ENCODE measurements around the gene ZNF385B.
"Not testable (repeated sequence)": the region's sequence is repeated elsewhere in the genome, so short reads cannot be mapped to it uniquely, and the experiment has no call there.

ZNF385B gene

DNA sequence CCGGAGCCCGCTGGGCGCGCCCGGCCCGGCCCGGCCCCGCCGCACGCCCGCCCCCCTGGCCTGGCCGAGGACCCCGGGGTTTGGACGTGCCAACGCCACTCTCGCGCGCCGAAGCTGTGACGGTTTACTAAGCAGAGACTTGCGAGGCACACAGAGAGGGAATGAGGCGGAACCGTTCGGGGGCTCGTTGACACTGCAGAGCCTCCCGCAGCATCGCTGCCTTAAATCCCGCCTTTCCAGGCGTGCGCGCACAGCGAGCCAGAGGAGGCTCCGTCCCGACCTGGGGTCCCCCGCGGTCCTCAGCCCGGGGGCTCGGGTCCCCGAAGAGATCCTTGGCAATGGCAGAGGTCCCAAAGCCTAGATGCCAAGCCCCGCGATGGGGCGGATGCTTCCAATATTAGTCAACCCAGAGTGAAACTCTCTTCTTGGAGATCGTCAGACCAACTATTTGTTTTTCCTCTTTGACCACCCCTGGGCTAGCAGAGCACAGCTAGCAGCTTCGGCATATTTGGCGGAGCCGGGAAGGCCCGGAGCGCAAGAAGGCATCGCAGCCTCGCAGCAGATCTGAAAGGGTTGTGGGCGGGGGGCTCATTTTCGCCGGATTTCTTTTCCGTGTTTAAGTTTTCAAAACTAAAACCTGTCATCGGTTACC is at the start of gene ZNF385B:
ZNF385B (minus strand) TSS at position 197 of the 652 bp plus-strand sequence.
- no peak for DNase-seq (ENCODE audit: low read depth)

DNA sequence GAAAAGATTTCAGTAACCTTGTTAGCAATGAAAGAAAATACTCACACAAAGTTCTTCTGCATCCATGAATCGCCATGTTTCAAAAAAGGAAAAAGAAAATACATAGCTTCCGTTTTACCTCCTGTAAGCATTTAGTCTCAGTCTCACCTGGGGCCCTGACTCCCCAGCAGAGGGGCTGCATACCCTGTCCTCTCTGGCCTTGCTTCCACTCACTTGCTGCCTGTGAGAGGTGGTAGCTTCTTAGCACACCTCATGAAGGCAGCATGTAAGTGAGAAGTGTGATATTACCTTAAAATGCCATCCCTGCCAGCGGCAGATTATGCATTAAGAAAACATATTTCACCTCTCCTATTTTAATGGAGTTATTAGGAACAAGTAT is 49.3 kb upstream of the ZNF385B start:
- no peak for DNase-seq (ENCODE audit: low read depth)

DNA sequence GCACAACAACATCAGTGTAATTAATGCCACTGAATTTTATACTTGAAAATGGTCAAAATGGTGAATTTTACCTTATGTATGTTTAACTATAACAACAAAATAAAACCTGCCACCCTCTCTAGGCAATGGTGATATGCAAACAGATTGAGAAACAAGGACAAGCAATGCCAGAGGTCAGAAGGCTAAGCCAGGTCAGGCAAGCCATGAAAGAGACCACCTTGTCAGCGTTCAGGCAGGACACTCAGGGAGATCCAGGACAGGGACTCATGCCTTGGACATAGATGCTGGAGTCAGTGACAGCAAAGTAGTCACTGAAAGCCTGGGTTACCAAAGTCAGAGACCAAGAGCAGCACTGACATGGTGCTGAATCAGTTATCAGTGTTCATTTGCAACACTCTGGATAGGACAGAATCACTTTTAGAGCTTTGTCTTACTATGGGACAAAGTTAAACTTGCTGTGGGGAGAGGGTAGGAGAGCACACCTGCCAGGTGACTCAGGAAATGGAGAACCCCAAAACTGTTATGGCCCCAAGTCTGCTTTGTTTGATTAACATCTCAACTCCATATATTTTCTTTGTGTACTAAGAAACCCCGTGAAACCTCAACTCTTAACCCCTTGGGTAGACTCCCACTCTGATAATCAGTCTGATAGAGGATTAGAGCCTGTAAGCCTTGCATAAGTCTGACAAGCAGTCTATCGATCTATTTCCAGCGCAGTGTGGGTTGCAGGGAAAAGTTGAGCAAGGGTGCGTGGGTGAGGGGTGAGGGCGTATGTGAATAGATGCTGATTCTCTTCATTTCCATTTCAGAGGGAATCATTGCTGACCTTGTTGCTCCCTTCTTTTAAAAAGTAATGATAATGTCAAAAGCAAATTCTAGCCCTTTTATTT is 48.7 kb upstream of the ZNF385B start:
- DNase-seq (ENCODE audit: low read depth), result no peak

DNA sequence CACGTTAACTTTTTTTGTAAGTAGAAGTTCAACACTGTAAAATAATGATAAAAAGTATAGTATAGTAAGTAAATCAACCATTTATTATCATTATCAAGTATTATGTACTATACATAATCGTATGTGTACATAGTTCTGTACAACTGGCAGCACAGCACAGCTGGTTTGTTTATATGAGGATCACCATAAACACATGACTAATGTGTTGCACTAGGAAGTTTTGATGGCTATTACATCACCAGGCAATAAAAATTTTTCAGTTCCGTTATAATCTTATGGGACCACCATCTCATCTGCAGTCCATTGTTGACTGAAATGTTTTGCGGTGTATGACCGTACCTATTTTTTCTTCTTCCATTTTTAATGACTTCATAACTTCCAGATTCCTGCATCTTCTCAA is 39.2 kb upstream of the ZNF385B start:
- DNase-seq (ENCODE audit: low read depth), result no peak

DNA sequence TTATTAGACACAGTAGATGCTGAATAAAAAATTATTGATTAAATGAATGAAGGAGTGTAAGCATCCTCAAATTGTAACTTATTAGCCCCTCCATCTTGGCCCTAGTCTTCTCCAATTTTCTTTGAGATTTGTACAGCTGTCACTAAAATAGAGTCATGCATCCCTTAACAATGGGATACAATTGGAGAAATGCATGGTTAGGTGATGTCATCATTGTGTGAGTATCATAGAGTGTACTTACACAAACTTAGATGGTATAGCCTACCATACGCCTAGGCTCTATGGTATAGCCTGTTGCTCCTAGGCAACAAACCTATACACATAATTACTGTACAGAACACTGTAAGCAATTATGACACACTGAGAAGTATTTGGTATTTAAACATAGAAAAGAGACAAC is 38.3 kb upstream of the ZNF385B start:
- DNase-seq (ENCODE audit: low read depth), result no peak

DNA sequence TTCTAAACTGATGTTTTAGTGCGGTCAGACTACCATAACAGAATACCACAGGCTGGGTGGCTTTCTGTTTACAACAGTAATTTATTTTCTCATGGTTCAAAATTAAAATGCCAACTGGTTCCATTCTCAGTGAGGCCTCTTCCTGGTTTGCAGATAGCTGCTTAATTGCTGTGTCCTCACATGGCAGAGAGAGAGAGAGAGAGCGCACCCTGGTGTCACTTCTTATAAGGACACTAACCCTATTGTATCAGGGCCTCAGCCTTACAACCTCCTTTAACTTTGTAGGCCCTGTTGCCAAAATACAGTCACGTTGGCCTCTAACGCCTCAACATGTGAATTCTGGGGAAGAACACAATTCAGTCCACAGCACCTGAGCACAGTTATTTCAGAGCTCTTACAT is 37.5 kb upstream of the ZNF385B start:
- no peak for DNase-seq (ENCODE audit: low read depth)

DNA sequence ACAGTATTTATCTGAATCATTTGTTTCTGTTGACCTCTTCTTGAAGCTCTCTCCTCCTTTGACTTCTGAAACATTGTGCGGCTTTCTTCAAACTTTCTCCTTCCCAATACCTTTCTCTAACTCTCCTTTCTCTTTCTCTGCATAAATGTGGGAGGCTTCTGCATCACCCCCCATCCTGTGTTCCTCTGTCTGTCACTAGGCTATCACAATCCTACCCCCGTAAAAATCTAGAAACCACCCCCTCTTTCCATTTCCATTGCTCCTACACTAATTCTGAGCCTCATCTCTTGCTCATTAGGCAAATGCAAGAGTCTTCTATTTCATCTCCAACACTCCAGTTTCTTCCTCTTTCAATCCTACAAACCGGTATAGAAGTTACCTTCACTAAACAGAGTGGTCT is 32.2 kb upstream of the ZNF385B start:
- no peak for DNase-seq (ENCODE audit: low read depth)

DNA sequence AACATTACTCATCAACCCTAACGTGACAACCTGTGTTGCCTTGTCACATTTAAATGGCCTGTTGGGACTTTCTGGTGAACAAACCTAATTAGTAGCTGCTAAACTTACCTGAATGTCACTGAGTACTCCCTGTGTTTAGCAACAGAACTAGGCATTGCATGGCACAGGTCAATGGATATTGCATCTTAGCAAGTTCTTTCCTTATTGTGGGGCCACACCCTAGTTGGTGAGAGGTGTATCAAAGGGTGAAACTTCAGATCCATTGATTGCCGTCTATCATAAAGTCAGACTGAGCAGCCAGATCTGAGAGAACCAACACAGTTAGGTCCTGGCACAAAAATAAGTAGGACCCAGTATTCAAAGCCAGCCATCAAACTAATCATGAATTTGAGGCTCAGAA is 29.8 kb upstream of the ZNF385B start:
- no peak for DNase-seq (ENCODE audit: low read depth)

DNA sequence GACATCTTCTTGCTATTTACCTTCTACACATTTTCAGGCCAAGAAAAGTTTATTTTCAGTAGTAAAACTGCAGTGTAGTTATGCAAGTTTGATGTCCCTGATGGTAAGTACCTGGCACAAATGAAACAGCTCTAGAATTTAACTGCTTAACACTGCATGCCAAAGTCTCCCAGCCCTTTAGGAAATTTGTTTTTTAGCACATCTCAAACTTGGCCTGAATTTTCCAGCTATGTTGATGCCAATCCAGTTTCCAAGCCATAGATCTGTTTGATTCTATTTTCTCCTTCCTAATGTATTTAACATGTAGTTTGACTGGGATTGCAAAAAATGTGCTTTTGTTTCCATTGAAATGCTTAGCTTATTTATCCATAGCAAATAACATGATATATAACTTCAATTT is 29.3 kb upstream of the ZNF385B start:
- no peak for DNase-seq (ENCODE audit: low read depth)

DNA sequence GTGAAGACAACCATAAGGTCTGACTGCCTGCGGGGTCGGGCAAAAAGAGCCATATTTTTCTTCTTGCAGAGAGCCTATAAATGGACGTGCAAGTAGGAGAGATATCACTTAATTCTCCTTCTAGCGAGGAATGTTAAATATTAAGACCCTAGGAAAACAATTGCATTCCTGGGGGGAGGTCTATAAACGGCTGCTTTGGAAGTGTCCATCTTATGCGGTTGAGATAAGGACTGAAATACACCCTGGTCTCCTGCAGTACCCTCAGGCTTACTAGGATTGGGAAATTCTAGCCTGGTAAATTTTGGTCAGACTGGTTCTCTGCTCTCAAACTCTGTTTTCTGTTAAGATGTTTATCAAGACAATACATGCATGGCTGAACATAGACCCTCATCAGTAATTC is 27.2 kb upstream of the ZNF385B start:
- not testable (repeated sequence) for DNase-seq (ENCODE audit: low read depth)

DNA sequence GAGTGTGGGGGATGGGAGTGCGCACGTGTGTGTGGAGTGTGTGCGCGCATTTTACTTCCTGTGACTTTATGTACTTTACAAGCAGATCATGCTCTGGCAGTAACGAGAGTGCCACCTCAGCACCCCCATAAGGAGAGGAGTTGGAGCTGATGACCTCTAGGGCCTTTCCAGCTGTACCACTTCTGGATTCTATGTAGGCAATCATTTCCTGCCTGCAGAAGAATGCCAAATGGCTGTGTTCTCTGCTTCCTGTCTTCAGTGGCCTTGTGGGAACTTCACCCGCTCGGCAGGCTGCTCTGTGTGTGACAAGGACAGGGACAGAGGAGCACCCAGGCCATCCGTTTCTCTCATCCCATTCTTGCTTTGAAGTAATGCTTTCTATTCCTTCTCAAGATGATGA is 22.8 kb upstream of the ZNF385B start:
- DNase-seq (ENCODE audit: low read depth), result no peak

DNA sequence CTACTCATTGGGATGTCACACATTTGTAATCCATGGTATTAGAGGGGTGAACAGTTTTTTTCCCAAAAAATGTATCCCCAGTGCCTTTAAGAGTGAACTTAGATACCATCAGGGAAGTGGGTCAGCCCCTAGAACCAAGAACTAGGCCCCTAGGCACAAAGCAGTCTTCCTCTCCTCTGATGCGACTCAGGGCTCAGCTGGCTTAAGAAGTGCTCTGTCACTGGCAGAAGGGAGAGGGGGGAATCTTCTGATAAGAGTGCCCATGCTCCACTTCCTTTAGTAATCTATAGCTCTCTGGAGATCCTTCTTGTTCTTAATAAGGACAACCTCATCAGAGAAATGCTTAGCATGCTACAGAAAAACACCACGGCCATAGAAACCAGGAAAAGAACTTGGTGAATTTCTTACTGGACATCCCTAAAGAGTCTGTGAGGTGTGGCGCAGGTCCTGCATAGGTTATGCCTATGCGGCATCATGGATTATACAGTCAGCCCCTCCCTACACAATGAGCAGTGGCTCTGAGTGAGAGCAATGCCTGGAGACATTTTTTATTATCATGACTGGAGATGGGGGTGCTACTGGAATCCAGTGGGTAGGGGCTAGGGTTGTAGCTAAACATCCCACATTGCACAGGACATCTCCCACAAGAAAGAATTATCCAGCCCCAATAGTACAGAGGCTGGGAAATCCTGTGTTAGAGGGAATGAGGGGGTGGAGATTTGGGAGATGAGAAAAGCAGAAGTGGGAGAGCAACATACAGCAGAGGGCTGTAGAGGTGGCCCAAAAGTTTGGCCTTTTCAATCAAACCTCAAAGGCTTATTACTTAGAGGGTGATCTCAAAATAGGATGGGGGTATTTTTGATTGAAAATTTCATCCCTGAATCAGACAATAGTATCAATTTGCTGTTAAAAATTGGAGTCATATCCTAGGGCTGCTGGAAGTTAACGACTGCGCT is 21.7 kb upstream of the ZNF385B start:
- no peak for DNase-seq (ENCODE audit: low read depth)

DNA sequence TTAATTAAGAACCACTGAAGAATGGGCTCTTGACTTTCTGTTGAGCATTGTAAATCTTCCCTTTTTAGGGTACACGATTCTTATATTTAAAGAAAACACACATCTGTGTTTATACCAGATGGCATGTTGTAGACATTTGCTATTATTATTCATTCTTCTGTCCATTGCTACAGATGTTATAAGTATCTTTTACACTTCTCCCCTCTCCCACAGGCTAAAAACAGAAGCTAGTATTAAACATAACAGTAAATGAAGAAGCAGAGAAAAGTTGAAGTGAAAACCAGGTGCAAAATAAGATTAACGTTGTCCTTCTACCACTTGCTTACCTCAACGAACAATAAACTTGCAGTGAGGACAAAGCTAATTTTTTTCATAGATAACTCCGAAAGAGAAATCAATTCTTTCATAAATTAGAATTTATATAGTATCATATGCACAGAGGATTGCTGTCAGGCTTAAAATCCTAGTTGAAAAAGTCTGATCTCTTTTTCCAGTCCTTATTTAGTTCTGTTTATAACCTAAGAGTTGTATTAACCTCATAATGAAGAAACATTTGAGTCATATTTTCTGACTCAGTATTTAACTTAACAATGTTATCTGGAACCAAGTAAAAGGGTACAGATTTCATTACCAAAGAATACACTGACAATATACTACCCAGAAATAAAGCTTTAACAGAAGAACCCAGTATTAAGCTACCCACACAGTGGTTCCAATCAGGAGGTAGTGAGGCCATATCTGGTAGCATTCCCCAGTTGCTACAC is 16.4 kb upstream of the ZNF385B start:
- no peak for DNase-seq (ENCODE audit: low read depth)

DNA sequence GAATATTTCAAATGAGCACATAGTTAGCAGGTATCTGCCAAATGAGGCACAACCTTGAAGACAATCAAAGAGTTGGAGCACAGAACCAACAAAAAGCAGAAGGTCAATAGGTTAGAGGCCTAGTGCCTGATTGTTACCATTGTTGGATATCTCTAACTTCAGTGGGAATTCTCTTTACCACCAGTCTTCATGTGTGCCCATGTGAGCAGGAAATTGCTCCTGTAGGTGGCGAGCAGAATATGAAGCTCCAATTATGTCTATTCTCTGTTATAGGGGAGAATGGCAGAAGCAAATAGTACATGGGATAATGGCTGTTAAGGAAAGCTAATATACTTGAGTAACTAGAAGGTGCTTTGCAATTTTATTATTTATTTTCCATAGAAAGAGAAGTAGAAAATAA is 14.9 kb upstream of the ZNF385B start:
- DNase-seq (ENCODE audit: low read depth), result no peak

DNA sequence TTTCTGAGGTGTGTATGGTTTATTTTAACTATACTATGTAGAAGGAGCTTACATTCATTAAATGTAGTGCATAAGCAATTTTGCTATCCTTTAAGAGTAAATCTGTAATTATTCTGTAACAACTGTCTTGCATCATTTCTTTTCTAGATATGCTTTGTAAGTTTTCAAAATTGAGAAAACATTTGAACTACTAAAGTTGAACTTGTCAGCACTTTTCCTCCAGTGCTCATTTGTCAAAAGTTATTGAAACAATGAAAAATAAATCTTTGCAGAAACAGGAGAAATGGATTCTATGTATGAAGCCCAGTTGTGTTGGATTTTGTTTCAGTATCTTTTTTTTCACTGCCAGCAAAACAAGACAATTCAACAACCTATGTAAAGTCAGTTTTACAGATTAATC is 14.5 kb upstream of the ZNF385B start:
- no peak for DNase-seq (ENCODE audit: low read depth)

DNA sequence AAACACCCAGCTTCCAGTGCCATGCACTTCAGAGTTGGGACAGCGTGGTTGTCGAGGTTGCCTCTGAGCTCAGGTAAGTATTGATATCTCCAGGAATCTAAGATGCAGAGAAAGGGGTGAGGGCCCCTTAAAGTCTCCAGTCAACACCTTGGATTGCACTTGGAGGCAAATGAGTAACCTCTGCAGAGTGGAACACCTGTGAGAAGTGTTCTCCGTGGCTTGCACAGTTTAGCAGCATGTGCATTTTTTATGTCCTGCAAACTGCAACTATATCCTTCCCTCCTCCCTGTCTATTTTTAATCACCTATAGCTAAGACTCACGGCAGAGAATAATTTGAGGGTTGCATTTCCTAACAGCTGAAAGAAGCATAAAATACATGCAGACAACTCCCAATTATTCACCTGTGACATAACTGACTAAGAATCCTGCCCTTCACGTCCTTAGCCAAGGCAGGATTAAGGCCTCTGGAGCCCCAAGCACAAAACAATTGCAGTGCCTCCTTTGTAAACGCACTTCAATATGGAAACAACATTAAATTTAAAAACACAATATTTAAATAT is 1.6 kb upstream of the ZNF385B start:
- DNase-seq (ENCODE audit: low read depth), result no peak

DNA sequence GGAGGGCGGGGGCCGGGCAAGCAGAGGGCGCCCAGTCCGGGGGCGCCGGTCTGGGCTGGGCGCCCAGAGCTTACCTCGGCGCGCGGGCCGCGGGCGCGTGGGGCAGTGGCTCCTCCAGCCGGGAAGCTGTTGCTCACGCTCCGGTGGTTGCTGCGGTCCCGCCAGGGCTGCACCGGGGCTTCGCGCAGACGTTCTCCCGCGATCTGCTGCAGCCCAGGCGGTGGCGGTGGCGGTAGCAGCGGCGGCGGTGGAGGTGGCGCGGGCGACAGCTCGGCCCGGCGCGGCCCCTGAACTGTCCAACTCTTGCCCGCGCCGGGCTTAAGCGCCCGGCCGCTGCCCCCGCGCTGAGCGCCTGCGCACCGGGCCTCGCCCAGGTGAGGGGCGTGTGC is 391 bp downstream of the ZNF385B start:
- no peak for DNase-seq (ENCODE audit: low read depth)

DNA sequence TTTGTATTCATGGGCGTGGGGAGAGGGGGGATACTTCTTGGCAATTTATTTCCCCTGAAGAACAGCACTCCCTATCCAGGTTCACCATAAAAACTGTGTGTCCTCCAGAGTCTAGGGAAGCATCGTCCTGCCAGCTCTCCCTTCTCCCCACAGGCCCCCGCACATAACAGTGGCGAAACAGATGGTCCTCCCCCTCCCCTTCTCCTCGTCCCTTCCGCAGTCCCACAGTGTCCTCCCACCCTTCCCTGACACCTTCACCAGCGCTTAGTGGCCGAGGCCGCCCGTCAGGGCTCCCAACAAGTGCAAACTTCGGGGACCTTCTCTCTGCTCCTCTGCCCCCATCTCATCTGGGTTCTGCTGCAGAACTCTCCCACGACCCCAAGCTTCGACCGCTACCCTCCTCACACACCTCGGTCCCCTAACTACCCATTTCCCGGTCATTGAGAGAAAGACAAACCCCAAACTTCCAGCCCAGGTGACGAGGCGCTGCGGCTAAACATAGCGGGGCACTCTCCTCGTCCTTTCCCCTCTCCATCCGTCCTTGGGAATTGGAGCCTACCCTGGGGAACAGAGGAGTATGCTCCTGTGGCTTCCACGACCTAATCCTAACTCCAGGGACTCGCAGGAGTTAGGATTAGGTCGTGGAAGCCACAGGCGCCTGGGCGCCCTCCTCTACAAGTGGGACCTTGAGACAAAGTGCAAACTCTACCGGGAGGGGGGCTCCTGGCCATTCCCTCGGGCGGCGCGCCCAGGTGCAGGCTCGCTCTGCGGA is 971 bp downstream of the ZNF385B start:
- DNase-seq (ENCODE audit: low read depth), result no peak

DNA sequence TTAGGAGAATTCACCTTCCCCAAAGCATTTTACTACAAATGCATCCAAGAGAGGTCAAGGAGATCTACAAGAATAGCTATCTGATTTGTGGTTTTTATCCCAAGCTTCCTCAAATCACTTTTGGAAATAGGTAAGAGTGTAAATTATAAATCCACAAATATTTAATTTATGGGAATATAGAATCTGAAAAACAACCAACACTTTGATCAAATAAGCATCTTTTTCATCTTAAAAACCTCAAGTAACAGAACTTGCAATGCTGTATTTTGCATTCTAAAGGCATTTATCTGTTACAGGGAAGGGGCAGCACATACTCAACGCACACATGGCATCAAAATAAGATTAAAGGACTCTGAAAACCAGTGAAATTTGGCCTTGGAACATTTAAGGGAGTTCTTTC is 1.9 kb downstream of the ZNF385B start:
- no peak for DNase-seq (ENCODE audit: low read depth)

DNA sequence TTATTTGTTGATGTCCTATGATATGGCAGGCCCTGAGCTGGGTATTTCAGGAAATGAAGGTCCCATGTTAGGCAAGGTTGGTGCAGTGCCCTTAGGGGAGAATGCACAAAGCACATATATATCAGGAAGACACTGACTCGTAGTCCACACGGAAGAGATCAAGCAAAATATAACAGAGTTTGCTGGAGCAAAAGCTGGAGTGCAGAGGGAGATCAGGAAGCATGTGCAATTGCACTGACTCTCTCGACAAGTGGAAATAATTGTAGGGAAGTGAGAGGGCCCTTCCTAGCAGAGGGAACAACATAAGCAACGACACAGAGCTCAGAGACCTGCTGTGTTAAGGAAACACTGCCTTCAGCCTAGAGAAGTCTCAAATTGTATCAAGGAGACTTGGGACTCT is 4.2 kb downstream of the ZNF385B start:
- DNase-seq (ENCODE audit: low read depth), result no peak

DNA sequence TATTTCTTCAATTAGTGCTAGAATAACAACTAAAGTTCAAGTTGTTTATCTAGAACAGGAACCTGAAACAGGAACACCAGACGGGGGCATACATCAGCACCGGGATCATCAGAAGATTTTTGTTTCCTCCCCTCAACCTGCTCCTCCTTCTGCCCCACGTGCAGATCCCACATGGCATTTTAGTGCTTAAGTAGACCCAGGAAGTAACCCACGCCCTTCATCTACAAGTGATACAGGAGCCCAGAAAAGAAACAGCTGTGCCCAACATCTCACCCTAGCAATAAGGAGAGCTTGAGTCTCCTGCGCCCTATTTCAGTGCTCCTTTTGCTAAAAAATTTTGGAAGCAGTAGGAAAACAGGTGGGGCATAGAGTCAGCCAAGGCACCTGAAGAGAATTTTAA is 5.2 kb downstream of the ZNF385B start:
- no peak for DNase-seq (ENCODE audit: low read depth)
